SKM-1 treated with dmso at 0.1 percent for 144 hours (cell line): ENCODE data around the gene NUP98.
"Not testable (repeated sequence)": the region's sequence is repeated elsewhere in the genome, so short reads cannot be mapped to it uniquely, and the experiment has no call there.

Source experiments
- DNase-seq: peaks from one replicate; lab custom pipeline; 2025; ENCODE audit not compliant: unreplicated experiment; lab: John Stamatoyannopoulos, UW

The NUP98 gene

GRCh38 chr11:3679077-3679476, 118.3 kb downstream of the NUP98 start:
- no peak for DNase-seq

- DNase-seq = no peak
Observed at GRCh38 chr11:3675971-3676370, 121.4 kb downstream of the NUP98 start.

- DNase-seq = no peak
Observed at GRCh38 chr11:3674189-3674588, 123.2 kb downstream of the NUP98 start.

- DNase-seq = no peak
Observed at GRCh38 chr11:3671334-3672254, 125.8 kb downstream of the NUP98 start, which contains the start of gene CHRNA10. CHRNA10 (minus strand) TSS chr11:3671384; CDS start chr11:3671312, 72 bp downstream.

GRCh38 chr11:3669742-3670183, 127.6 kb downstream of the NUP98 start:
- DNase-seq = no peak

- no peak for DNase-seq
Observed at GRCh38 chr11:3669128-3669527, 128.2 kb downstream of the NUP98 start.

- DNase-seq = no peak
Observed at GRCh38 chr11:3667149-3668035, 130.0 kb downstream of the NUP98 start.

GRCh38 chr11:3666023-3666530, 131.3 kb downstream of the NUP98 start:
- no peak for DNase-seq

- peak; percentile 12 for DNase-seq
Observed at GRCh38 chr11:3665336-3666022, 131.9 kb downstream of the NUP98 start.

- no peak for DNase-seq
Observed at GRCh38 chr11:3664032-3664630, 133.2 kb downstream of the NUP98 start.

GRCh38 chr11:3662856-3663255, 134.5 kb downstream of the NUP98 start:
- DNase-seq = no peak

GRCh38 chr11:3660960-3661359, 136.4 kb downstream of the NUP98 start:
- DNase-seq = no peak

GRCh38 chr11:3659595-3660515, 137.5 kb downstream of the NUP98 start:
- no peak for DNase-seq

GRCh38 chr11:3658252-3658651, 139.1 kb downstream of the NUP98 start:
- no peak for DNase-seq

GRCh38 chr11:3657331-3657730, 140.0 kb downstream of the NUP98 start:
- not testable (repeated sequence) for DNase-seq

- DNase-seq = no peak
Observed at GRCh38 chr11:3655547-3655946, 141.8 kb downstream of the NUP98 start.

- not testable (repeated sequence) for DNase-seq
Observed at GRCh38 chr11:3652514-3652913, 144.8 kb downstream of the NUP98 start.

- DNase-seq = not testable (repeated sequence)
Observed at GRCh38 chr11:3649374-3649773, 148.0 kb downstream of the NUP98 start.

GRCh38 chr11:3648843-3649242, 148.5 kb downstream of the NUP98 start:
- DNase-seq = not testable (repeated sequence)
